ENCODE data around the gene NACC1.

GRCh38 chr19:13085666-13086065 lies 32.4 kb upstream of the NACC1 start:
- TF ChIP-seq CTCF (conservative IDR thresholded peaks at IDR 0.05; ENCODE audit: low read depth, low read length) (no peak), EZH2 (IDR thresholded peaks at IDR 0.05; ENCODE audit: borderline replicate concordance, low read depth, low read length, poor library complexity, severe bottlenecking) (no peak)

Data from A673 (cell line).